Activated naive CD4-positive, alpha-beta T cell treated with anti-CD3 and anti-CD28 coated beads, Interleukin-2, amount 50 U/mL, for 72 hours (primary cell): ENCODE measurements around the gene NOL4L. TPM values are rescaled to one million over a fixed set of nuclear protein-coding genes. Genes with fewer than 3 reads are reported as not detected.

Experiments used
- ATAC-seq, 2 donors: fragments of 150-1000 bp; cut with Tn5 transposase; 2 replicates each; pipeline ENCODE4 v1.10.0; 2021; ENCODE audit warnings: mild to moderate bottlenecking in 2 of 2, moderate library complexity in 2 of 2
- DNase-seq, 2 donors: peaks; one replicate each; pipeline ENCODE4 v3.0.0; 2021 to 2022; ENCODE audit warnings: low spot score in 2 of 2
- H3K27ac Mint-ChIP-seq, 2 donors: one replicate each; pipeline ENCODE4 v1.8.0; 2022; ENCODE audit warnings: mild to moderate bottlenecking in 2 of 2, mixed read lengths in 2 of 2
- H3K36me3 Mint-ChIP-seq, 2 donors: one replicate each; pipeline ENCODE4 v1.8.0; 2022; ENCODE audit warnings: mixed read lengths in 2 of 2
- H3K9me3 Mint-ChIP-seq, 2 donors: one replicate each; pipeline ENCODE4 v1.8.0; 2022; ENCODE audit warnings: mixed read lengths in 2 of 2
- total RNA-seq, 2 donors: library from RNA; stranded (reverse); gene quantifications; one replicate each; pipeline ENCODE4 v1.2.3, GENCODE V29; 2022

Gene NOL4L
- total RNA-seq, 2 donors from 2014 or later: 21.2 to 30.7 TPM

- Mint-ChIP-seq H3K27ac (peak overlapping the region; percentile 40 to 81), H3K36me3 (peaks cover 4 to 11% of the 10 kb centered on the region in 2 donors), H3K9me3 (no peaks in the 10 kb centered on the region)
- DNase-seq (no peak), ATAC-seq (no peak)
Measured at GRCh38 chr20:32544260-32544722, 40.8 kb downstream of the NOL4L start.

DNA sequence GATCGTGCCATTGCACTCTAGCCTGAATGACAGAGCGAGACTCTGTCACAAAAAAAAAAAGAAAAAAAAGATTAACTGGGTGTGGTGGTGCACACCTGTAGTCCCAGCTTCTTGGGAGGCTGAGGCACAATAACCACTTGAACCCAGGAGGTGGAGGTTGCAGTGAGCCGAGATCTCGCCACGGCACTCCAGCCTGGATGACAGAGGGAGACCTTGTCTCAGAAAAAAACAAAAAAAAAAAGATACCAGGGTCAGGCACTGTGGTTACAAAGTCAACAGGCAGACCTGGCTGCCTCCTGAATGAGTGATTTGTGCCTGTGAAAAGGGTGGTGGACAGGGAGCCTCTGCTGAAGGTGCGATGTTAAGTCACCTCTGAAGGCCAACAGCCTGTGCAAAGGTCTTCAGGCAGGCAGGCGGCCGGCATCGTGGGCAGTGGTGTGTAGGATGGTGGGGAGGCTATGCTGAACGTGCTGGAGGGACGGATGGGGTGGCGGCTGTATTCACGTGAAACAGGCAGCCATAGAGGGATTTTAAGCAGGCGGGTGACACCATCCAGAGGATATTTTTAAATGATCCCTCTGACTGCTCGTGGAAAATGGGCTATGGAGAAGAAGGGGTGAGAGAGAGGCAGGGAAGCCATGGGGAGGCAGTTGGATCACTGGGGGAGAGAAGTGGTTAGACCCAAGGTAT is 41.4 kb downstream of the NOL4L start:
- DNase-seq (no peak), ATAC-seq (no peak)
- H3K9me3 Mint-ChIP-seq: no peaks in the 10 kb centered on the region
- peak overlapping the region; percentile 56 to 81 for H3K27ac Mint-ChIP-seq
- H3K36me3 Mint-ChIP-seq: peaks cover 4 to 10% of the 10 kb centered on the region in 2 donors

DNA sequence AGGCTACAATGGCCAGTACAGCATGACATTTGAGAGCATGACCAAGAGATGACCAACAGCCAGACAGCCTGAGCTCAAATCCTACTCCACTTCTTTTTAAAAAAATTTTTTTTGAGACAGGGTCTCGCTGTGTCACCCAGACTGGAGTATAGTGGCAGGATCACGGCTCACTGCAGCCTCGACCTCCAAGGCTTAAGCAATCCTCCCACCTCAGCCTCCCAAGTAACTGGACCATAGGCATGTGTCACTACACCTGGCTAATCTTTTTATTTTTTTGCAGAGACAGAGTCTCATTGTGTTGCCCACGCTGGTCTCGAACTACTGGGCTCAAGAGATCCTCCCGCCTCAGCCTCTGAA is 42.9 kb downstream of the NOL4L start:
- ATAC-seq (no peak), DNase-seq (no peak)
- peaks cover 5 to 6% of the 10 kb centered on the region in 2 donors for H3K36me3 Mint-ChIP-seq
- peak overlapping the region; percentile 4 to 81 for H3K27ac Mint-ChIP-seq
- no peaks in the 10 kb centered on the region for H3K9me3 Mint-ChIP-seq

- Mint-ChIP-seq H3K27ac (peak overlapping the region; percentile 29 to 95), H3K36me3 (peaks cover 5 to 9% of the 10 kb centered on the region in 2 donors), H3K9me3 (no peaks in the 10 kb centered on the region)
- DNase-seq (no peak), ATAC-seq (no peak)
Measured at GRCh38 chr20:32541323-32542258, 43.5 kb downstream of the NOL4L start.

- peak; percentile 29 to 37 for ATAC-seq
- peaks cover 5 to 9% of the 10 kb centered on the region in 2 donors for H3K36me3 Mint-ChIP-seq
- no peaks in the 10 kb centered on the region for H3K9me3 Mint-ChIP-seq
- H3K27ac Mint-ChIP-seq: peak overlapping the region; percentile 95 to 99
- DNase-seq: peak; percentile 60 to 87
Measured at GRCh38 chr20:32539817-32540675, 45.1 kb downstream of the NOL4L start.

DNA sequence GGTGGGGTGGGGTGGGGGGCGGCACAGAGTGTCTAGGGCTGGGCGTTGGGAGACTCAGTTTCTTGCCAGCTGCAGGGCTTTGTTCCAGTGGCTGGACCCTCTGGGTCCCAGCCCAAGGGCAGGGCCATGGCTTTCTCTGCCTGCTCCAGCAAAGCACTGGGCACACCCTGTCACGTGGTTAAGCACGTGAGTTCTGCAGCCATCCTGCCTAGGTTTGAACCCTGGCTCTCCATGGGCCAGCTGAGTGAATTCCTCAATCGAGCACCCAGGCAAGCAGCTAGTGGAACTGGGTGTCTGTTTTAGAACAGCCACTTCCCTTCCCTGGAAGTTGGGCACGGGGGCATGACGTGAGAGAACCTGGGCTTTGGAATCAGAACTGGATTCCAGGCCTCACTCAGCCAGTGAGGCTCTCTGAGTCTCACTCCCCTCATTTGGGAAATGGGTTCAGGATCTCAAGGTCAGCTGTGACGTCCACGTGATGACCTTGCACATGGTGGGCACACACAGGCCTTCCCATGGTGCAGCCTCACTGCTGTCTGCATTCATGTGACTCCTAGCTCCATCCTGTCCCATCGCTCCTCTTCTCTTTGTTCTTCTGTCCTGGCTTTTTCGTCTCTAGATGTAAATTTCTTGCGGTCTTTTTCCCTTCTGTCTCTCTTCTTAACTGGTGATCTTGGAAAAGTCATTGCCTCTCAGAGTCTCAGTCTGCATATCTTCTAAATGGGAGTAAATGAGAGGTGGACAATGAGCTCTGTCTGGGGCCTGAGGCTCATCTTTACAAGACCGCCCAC is 45.9 kb downstream of the NOL4L start:
- no peaks in the 10 kb centered on the region for H3K9me3 Mint-ChIP-seq

GRCh38 chr20:32538526-32538939 is 46.6 kb downstream of the NOL4L start:
- Mint-ChIP-seq H3K36me3 (peaks cover 5 to 9% of the 10 kb centered on the region in 2 donors), H3K27ac (peak overlapping the region; percentile 36 to 95), H3K9me3 (no peaks in the 10 kb centered on the region)
- ATAC-seq: no peak
- no peak for DNase-seq

More for the DNA sequence above, 45.9 kb downstream of the NOL4L start:
- ATAC-seq: no peak
- Mint-ChIP-seq H3K36me3 (peaks cover 5 to 9% of the 10 kb centered on the region in 2 donors), H3K27ac (peak overlapping the region; percentile 95 to 99)
- DNase-seq: no peak

GRCh38 chr20:32537657-32538525 is 47.2 kb downstream of the NOL4L start:
- Mint-ChIP-seq H3K9me3 (no peaks in the 10 kb centered on the region), H3K27ac (peak overlapping the region; percentile 93 to 95), H3K36me3 (peaks cover 3 to 9% of the 10 kb centered on the region in 2 donors)
- DNase-seq (no peak), ATAC-seq (no peak)

DNA sequence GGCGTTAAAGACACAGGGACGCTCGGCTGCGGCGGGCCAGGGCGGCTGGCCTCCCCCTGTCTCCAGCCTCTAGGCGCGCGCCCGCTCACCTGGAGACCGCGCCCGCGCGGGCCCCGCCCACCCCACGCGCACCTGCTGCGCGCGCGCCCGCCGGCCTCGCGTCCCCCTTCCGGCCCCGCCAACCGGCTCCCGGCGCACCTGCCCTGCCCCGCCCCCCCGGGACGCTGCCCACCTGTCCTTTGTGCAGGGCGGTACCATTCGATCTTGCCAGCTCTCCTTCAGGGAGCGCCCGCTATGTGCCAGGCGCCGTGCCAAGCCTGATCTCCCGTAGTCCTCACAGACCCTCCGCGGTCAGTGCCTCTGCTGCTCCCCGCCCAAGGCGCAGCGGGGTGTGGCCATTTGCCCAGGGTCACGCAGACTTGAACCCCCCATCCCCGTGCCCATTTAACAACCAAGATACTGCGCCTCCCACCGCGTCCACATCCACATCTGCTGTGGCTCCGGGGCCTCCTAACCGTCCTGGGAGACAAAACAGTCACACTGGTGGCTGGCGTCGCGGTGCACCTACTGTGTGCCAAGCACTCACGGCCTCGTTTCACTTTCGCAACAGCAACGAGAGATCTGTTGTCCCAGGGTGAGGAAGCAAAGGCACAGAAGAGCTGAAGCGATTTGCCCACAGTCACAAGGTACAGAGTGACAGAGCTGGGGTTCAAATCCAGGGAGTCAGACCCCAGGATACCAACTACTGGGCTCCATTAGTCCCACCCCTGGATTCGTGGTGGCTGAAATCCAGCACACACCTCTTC is 48.1 kb downstream of the NOL4L start:
- Mint-ChIP-seq H3K36me3 (peaks cover 0 to 9% of the 10 kb centered on the region in 2 donors), H3K9me3 (no peaks in the 10 kb centered on the region), H3K27ac (peak overlapping the region; percentile 89 to 93)
- peak; percentile 18 to 42 for ATAC-seq
- peak; percentile 54 to 78 for DNase-seq

GRCh38 chr20:32535953-32536823 is 48.9 kb downstream of the NOL4L start:
- ATAC-seq: peak; percentile 48 to 66
- Mint-ChIP-seq H3K9me3 (no peaks in the 10 kb centered on the region), H3K36me3 (peaks cover 0 to 9% of the 10 kb centered on the region in 2 donors), H3K27ac (peak overlapping the region; percentile 83 to 89)
- DNase-seq: peak; percentile 73 to 79

DNA sequence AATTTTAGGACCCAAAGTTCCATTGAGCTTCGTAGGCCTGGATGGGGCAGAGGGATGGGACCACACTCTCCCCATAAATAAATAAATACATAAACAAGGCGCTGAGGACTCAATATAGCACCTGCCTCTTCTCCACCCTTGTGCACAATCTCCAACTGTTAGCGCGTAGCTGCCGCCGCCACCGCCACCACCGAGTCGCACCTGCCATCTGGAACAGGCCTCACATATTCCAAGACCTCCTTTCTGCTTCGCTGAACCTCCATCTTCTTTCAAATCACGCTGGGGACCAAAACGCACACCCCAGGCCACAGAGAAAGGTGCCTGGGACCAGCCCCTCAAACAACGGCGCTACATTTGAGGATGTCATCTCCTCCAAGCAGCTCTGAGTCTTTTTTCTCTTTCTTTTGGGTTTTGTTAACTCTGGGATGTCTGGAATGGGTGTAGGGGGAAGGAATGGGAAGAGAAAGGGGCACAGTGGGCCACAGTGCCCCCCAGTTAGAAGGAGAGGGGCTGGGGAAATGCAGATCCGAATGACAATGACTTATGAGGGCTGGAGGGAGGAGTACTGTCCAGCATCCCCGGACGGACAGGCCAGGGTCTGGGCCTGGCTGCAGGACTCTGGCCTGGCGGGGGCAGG is 49.7 kb downstream of the NOL4L start:
- DNase-seq (no peak), ATAC-seq (no peak)
- no peaks in the 10 kb centered on the region for H3K9me3 Mint-ChIP-seq
- peaks cover 0 to 9% of the 10 kb centered on the region in 2 donors for H3K36me3 Mint-ChIP-seq
- H3K27ac Mint-ChIP-seq: peak overlapping the region; percentile 69 to 83

GRCh38 chr20:32534661-32535240 is 50.4 kb downstream of the NOL4L start:
- DNase-seq (no peak), ATAC-seq (peak; percentile 44 to 50)
- Mint-ChIP-seq H3K27ac (peak overlapping the region; percentile 69 to 95), H3K9me3 (no peaks in the 10 kb centered on the region), H3K36me3 (peaks cover 0 to 8% of the 10 kb centered on the region in 2 donors)

DNA sequence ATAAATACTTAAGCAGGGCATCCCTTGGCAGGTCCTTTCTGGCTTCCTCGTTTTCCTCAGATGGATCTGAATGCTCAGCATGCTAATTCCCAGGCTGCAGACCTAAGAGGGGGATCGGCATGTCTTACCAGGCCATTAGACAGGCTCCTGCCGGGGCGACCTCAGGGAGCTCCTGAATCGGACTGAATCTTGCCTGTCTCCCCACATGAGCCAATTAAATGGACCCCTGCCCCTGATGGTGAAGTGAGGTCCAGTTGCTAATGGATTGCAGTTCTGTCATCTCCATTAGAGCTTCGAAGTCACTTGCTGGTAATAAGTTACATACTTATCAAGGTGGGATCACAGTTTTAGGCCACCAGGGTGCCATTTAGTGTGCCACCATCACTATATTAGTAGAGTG is 51.4 kb downstream of the NOL4L start:
- H3K27ac Mint-ChIP-seq: no peak overlapping the region

More for the DNA sequence above, 51.4 kb downstream of the NOL4L start:
- Mint-ChIP-seq H3K36me3 (peaks cover 0 to 5% of the 10 kb centered on the region in 2 donors), H3K9me3 (no peaks in the 10 kb centered on the region)
- ATAC-seq (no peak), DNase-seq (no peak)
